WTC11 (cell line): Measurements from ENCODE around the gene PTPRN. TPM values are rescaled to one million over a fixed set of nuclear protein-coding genes. Genes with fewer than 3 reads are reported as not detected.

Experiments used
- ARID4B ChIP-seq: sonication (generic); formaldehyde crosslinking; IDR thresholded peaks from 2 replicates; pipeline ENCODE4 v1.8.0; 2023; ENCODE audit warnings: missing genetic modification reagents, mild to moderate bottlenecking, borderline replicate concordance
- ATF1 ChIP-seq: sonication (generic); formaldehyde crosslinking; IDR thresholded peaks from 2 replicates; pipeline ENCODE4 v1.8.1; 2023; ENCODE audit warnings: mild to moderate bottlenecking, moderate library complexity, missing genetic modification reagents
- CDX4 ChIP-seq: fragments of 250-450 bp; sonication (Bioruptor Pico); IDR thresholded peaks from 2 replicates; pipeline ENCODE4 v1.9.0; 2021; ENCODE audit warnings: moderate library complexity, mild to moderate bottlenecking, inconsistent platforms, borderline replicate concordance
- CREB1 ChIP-seq: sonication (generic); formaldehyde crosslinking; IDR thresholded peaks from 2 replicates; pipeline ENCODE4 v1.8.0; 2023; ENCODE audit warnings: mild to moderate bottlenecking, missing genetic modification reagents
- CTCF ChIP-seq: fragments of 200-600 bp; IDR thresholded peaks from 2 replicates; pipeline ENCODE4 v1.8.0; 2022; ENCODE audit warnings: antibody characterized with exemption
- E2F1 ChIP-seq: sonication (generic); formaldehyde crosslinking; IDR thresholded peaks from 2 replicates; pipeline ENCODE4 v1.8.0; 2022; ENCODE audit warnings: mild to moderate bottlenecking, missing genetic modification reagents
- ETV6 ChIP-seq: sonication (generic); formaldehyde crosslinking; IDR thresholded peaks from 2 replicates; pipeline ENCODE4 v1.8.1; 2022; ENCODE audit warnings: mild to moderate bottlenecking, missing genetic modification reagents
- IRF2 ChIP-seq: sonication (generic); formaldehyde crosslinking; IDR thresholded peaks from 2 replicates; pipeline ENCODE4 v1.8.0; 2022; ENCODE audit warnings: low read depth, missing genetic modification reagents, borderline replicate concordance
- MLX ChIP-seq: sonication (generic); formaldehyde crosslinking; IDR thresholded peaks from 2 replicates; pipeline ENCODE4 v1.8.1; 2023; ENCODE audit warnings: mild to moderate bottlenecking, missing genetic modification reagents, moderate library complexity
- MXD4 ChIP-seq: fragments of 250-450 bp; sonication (Bioruptor Pico); IDR thresholded peaks from 2 replicates; pipeline ENCODE4 v1.8.0; 2021; ENCODE audit warnings: mild to moderate bottlenecking, moderate library complexity, borderline replicate concordance
- NFE2L1 ChIP-seq: sonication (generic); formaldehyde crosslinking; IDR thresholded peaks from 2 replicates; pipeline ENCODE4 v1.8.1; 2023; ENCODE audit warnings: missing genetic modification reagents
- NR1H2 ChIP-seq: sonication (generic); formaldehyde crosslinking; IDR thresholded peaks from 2 replicates; pipeline ENCODE4 v1.9.0; 2021; ENCODE audit warnings: mild to moderate bottlenecking, moderate library complexity, missing genetic modification reagents
- NR2C2 ChIP-seq: sonication (generic); formaldehyde crosslinking; IDR thresholded peaks from 2 replicates; pipeline ENCODE4 v1.8.0; 2022; ENCODE audit warnings: mild to moderate bottlenecking, missing genetic modification reagents
- PRDM15 ChIP-seq: sonication (generic); formaldehyde crosslinking; IDR thresholded peaks from 2 replicates; pipeline ENCODE4 v1.8.0; 2022; ENCODE audit warnings: missing genetic modification reagents
- ZBTB21 ChIP-seq: sonication (generic); formaldehyde crosslinking; IDR thresholded peaks from 2 replicates; pipeline ENCODE4 v1.8.1; 2023; ENCODE audit warnings: mild to moderate bottlenecking, missing genetic modification reagents, borderline replicate concordance
- ZNF138 ChIP-seq: sonication (generic); formaldehyde crosslinking; conservative IDR thresholded peaks from 2 replicates; pipeline ENCODE4 v1.8.1; 2022; ENCODE audit warnings: mild to moderate bottlenecking, moderate library complexity, missing genetic modification reagents
- ZNF317 ChIP-seq: sonication (generic); formaldehyde crosslinking; IDR thresholded peaks from 2 replicates; pipeline ENCODE4 v1.8.1; 2023; ENCODE audit warnings: low read depth, mild to moderate bottlenecking, moderate library complexity, missing genetic modification reagents, borderline replicate concordance
- ZNF396 ChIP-seq: fragments of 250-450 bp; sonication (Bioruptor Pico); IDR thresholded peaks from 2 replicates; pipeline ENCODE4 v1.8.0; 2021; ENCODE audit warnings: mild to moderate bottlenecking, moderate library complexity, borderline replicate concordance
- ZNF416 ChIP-seq: fragments of 250-450 bp; sonication (Bioruptor Pico); IDR thresholded peaks from 2 replicates; pipeline ENCODE4 v1.9.0; 2021; ENCODE audit warnings: mild to moderate bottlenecking, inconsistent platforms
- total RNA-seq: library from RNA; stranded (reverse); gene quantifications from 3 replicates; pipeline ENCODE4 v1.2.3, GENCODE V29; 2021

PTPRN gene
- total RNA-seq, 1 experiment from 2014 or later: 3.8 TPM

GRCh38 chr2:219252900-219253752, 56.1 kb downstream of the PTPRN start, which contains the start of gene TUBA4B (continued):
- TF ChIP-seq E2F1 (0 out of 2 replicates have a peak, but pooled peaks have one; percentile 74), ZNF416 (CRISPR knock-in tag) (no peak), ZNF317 (CRISPR knock-in tag) (0 out of 2 replicates have a peak, but pooled peaks have one; percentile 38), CTCF (no peak), ARID4B (CRISPR knock-in tag) (0 out of 2 replicates have a peak, but pooled peaks have one; percentile 60), NR2C2 (CRISPR knock-in tag) (no peak), ZNF138 (no peak), CREB1 (CRISPR knock-in tag) (no peak), NFE2L1 (CRISPR knock-in tag) (peak; percentile 79), ZBTB21 (CRISPR knock-in tag) (no peak), MXD4 (CRISPR knock-in tag) (no peak), PRDM15 (CRISPR knock-in tag) (no peak), CDX4 (CRISPR knock-in tag) (no peak), NR1H2 (CRISPR knock-in tag) (no peak), ZNF396 (CRISPR knock-in tag) (no peak), IRF2 (CRISPR knock-in tag) (no peak), ETV6 (CRISPR knock-in tag) (peak; percentile 51; the same call in 1 of the 2 replicates), ATF1 (CRISPR knock-in tag) (0 out of 2 replicates have a peak, but pooled peaks have one; percentile 57), MLX (no peak)
